ENCODE data around the gene TNFSF13B.
"Not testable (repeated sequence)": the region's sequence is repeated elsewhere in the genome, so short reads cannot be mapped to it uniquely, and the experiment has no call there.

TNFSF13B gene

DNA sequence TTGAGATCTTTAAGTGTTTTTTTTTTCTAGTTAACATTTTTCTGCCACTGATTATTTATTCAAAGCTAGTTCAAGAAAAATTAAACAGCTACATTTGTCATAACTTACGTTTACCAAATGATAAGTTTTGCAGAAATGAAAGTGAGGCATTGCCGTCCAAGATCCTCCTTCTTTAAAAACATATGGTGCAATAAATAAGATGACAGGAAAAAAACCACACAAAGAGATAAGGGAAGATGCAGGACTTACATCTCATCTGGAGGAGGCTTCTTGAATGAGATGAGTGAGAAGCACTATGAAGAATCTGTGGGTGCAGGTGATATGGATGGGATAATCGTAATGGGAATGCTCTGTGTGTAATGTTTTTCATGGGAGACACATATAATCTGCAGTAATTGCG is 12.4 kb downstream of the TNFSF13B start:
- no peak for DNase-seq (ENCODE audit: low read depth in 3 of 3, low spot score in 1 of 3)

DNA sequence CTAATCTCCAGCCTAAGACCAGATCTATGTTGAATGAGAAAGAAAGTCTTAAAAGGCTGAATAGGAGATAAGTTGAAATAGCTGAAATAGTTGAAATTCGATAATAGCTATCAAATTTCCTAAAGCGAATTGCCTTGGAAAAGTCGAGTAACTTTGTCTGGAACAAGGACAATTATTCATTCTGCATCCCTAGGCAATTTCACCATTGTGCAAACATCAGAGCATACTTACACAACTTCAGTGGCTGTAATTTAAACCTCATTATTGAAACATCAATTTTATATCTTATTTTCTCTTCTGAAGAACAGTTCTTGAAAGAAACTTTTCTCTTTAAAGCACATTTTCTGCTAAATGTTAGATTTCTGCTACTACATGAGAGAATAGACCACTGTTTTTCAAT is 13.6 kb downstream of the TNFSF13B start:
- no peak for DNase-seq (ENCODE audit: low read depth in 3 of 3, low spot score in 1 of 3)

DNA sequence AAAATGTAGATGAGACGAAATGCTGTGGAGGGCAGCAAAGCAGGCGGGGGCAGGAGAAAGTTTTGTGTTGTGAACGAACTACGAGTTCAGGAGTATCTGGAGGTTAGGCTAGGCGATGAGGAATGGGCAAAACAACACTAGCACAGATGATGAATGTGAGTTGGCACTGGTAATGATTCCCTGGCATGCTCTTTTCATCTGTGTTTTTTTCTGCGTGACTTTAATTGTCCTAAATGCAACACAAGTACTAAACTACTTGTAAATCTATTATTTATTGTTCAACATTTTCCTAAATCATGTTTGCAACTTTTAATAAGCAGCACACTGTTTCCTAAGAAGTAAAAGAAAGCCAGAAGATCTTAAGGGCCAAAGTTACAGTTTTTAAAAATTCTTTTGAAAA is 19.2 kb downstream of the TNFSF13B start:
- no peak for DNase-seq (ENCODE audit: low read depth in 3 of 3, low spot score in 1 of 3)

DNA sequence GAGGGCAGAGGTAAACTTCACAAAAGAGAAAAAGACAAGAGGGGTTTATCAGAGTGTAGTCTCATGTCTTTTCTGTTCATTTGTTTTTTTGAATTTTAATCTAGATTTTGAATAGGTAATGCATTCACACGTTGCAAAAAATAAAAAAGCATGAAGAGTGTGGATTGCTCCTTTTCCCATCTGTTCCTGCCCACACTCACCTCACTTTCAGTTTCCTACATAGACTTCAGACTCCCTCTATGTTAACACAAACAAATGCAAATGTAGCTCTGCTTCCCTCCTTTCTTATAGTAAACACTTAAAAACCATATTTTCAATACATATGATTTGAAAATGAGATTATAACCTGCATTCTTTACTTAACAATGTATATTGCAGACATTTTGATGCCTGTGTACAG is 20.3 kb downstream of the TNFSF13B start:
- DNase-seq (ENCODE audit: low read depth in 3 of 3, low spot score in 1 of 3): no peak

DNA sequence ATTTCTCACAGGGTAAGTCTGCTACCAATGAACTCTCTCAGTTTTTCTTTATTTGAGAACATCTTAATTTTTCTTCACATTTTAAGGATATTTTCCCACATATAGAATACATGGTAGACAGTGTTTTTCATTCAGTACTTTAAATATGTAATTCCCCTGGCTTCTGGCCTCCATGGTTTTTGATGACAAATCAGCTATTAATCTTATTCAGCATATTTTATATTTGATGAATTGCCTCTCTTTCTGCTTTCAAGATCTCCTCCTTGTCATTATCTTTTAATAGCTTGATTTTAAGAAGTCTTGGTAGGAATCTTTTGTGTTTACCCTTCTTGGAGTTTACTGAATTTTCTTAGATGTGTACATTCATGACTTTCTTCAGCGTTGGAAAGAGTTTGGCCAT is 27.6 kb downstream of the TNFSF13B start:
- no peak for DNase-seq (ENCODE audit: low read depth in 3 of 3, low spot score in 1 of 3)

DNA sequence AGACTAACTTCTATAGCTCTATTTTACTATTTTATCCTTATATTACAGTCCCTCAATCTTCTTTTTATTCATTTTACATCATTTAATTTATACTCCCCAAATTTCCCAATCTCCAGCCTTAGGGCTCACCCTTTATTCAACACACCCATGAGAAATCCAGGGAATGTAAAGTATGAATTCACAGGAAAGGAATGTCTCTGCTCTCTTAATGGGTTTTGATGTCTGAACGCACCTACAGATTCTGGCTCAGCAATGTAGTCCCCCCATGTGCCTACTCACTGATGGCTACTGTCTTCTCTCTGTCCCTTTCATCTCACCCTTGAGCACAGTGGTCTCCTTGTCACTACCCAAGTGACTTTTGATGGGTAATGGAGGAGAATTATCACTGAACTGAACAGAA is 32.8 kb downstream of the TNFSF13B start:
- DNase-seq (ENCODE audit: low read depth in 3 of 3, low spot score in 1 of 3): no peak

DNA sequence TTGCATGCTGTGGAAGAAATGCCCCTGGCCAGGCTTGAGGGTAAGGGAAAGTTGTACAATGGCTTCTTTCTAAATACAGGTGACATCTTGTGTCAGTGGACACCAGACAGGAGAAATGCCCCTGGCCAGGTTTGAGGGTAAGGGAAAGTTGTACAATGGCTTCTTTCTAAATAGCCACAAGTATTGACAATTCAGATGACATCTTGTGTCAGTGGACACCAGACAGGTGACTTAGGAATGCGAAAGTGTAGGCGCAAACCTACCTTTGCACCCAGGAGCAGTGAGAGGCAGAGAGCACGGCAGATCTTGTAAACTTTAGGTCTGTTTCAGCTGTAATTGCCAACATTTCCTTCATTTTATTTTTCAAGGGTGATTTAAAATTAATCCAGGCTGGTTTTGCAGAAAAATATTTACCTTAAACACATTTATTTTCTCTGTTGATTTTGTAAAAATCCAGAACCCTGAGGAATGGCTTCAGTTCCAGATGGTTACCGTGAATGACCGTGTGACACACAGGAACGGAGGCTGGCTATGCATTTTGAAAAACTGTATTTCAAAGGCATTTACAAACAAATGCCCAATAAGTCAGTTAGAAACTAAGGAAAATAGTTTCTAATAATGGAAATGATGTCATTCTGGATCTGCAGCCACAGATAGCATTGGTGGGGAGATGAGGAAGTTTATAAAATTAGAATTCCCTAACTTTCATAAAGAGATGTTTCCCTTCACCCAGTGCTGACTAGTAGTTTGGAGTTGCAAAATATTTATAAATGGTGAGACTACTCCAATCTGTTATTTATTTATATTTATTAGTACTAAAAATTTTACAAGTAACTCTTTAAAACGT is 34.9 kb downstream of the TNFSF13B start:
- DNase-seq (ENCODE audit: low read depth in 3 of 3, low spot score in 1 of 3): no peak

DNA sequence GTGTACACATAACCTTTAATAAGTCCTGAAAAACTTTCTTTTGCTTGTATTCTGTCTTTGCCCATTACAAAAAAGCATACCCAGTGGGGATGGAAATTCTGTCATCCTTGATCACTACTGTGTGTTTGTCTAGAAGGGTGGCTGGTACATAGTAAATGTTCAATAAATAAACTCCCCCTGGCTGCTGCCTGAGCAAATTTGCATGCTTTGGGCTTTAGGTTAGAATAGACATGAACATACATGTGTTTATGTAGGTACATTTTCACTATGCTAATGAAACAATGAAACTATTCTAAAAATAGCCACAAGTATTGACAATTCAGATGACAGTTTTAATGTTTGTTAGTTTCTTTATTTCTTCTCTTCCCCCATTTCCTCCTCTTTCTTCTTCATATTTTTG is 36.1 kb downstream of the TNFSF13B start:
- no peak for DNase-seq (ENCODE audit: low read depth in 3 of 3, low spot score in 1 of 3)

DNA sequence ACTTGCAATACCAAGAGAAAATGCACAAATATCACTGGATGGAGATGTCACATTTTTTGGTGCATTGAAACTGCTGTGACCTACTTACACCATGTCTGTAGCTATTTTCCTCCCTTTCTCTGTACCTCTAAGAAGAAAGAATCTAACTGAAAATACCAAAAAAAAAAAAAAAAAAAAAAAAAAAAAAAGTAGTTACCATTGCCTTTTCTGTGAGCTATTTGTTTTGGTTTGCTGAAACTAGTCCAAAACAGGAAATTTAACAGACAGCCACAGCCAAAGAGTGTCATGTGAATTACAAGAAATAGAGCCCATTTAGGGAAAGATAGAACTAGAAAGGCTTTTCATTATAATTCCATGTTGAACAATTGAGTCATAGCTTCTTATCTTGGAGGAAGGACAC is 37.3 kb downstream of the TNFSF13B start:
- DNase-seq (ENCODE audit: low read depth in 3 of 3, low spot score in 1 of 3): no peak

DNA sequence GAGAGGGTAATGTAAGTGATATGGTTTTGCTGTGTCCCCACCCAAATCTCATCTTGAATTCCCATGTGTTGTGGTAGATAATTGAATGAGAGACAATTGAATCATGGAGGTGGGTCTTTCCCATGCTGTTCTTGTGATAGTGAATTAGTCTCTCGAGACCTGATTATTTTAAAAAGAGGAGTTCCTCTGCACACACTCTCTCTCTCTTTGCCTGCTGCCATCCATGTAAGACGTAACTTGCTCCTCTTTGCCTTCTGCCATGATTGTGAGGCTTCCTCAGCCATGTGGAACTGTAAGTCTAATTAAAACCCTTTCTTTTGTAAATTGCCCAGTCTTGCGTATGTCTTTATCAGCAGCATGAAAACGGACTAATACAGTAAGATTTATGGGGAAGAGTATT is 42.1 kb downstream of the TNFSF13B start:
- DNase-seq (ENCODE audit: low read depth in 3 of 3, low spot score in 1 of 3): not testable (repeated sequence)

DNA sequence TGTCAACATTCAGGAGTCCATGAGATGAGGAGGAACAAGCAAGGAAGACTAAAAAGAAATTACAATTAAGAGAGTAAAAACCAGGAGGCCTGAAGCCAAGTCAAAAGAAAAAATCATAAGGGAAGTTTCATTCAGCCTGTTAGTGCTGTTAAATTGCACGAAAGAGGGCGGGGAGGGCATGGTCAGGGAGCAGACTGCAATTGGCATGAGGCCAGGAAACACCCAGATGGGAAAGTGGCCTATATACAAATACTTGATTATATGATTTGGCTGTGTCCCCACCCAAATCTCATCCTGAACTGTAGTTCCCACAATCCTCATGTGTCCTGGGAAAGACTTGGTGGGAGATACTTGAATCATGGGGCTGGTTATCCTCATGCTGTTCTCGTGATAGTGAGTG is 43.9 kb downstream of the TNFSF13B start:
- DNase-seq (ENCODE audit: low read depth in 3 of 3, low spot score in 1 of 3): no peak

DNA sequence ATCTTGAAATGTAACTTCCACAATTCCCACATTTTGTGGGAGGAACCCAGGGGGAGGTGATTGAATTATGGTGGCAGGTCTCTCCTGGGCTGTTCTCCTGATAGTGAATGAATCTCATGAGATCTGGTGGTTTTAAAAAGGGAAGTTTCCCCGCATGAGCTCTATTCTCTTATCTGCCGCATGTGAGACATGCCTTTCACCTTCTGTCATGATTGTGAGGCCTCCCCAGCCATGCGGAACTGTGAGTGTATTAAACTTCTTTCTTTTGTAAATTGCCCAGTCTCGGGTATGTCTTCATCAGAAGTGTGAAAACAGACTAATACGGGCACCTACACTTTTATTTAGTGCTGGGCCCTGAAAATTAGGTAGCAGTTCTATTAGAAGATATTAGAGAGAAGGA is 45.8 kb downstream of the TNFSF13B start:
- DNase-seq (ENCODE audit: low read depth in 3 of 3, low spot score in 1 of 3): no peak

DNA sequence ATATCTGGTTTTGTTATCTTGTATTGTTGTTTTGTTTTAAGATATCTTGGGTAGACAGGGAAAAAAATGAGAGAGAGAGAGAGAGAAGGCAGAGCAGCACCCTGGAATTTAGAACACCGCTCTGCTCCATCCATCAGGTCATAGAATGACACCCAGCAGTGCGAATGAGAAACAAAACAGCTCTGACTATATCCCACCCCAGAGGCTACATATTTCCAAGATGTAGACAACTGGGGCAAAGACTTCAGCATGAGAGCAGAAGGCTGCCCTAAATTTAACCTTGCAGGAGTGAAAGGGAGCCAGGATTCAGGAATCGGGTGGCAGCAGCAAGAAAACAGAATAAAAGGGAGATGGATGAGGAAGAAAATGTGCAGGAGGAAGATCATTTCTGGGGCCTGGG is 46.5 kb downstream of the TNFSF13B start:
- no peak for DNase-seq (ENCODE audit: low read depth in 3 of 3, low spot score in 1 of 3)

DNA sequence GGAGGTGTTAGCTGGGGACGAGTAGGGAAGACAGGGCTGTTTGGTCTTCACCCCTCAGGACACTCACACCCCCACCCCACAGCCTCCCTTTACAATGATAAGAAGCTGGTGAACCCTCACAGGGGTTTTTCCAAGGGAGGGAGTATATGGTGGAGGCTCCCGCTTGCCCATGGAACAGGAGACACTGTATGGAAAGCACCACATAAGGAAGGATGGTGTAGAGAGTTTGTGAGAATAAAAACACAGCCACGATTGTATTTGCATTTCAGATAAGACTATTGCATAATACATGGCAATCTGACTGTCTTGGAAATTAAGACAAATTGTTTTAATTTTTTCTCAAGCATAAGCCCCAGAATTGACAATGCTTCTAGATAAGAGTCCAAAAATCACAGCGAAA is 46.9 kb downstream of the TNFSF13B start:
- no peak for DNase-seq (ENCODE audit: low read depth in 3 of 3, low spot score in 1 of 3)

DNA sequence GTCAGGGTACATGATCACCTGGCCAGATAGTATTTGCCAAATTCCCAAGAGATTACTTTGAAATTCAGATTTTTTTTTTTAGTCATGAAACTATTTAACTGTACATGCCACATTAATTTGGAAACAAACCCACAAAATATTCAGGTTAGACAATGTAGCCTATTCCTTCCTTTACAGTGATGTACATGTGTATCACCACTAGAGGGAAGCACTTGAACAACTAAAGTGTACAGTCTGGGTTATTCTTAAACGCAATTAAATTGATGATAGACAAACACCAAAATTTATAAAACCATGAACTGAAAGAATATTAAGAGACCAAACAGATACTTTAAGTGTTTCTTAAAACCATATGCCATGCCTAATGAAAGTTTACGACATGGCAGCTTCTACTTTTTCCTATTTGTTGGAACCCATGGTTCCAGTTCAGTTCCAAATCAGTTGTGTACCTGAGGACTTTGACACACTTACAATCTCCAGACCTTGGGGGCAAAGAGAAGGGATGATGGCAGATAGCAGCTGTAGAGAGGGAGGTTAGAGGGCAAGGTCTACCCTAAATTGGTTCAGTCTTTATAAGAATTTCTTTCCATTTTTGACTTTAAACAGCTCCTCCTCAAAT is 52.8 kb downstream of the TNFSF13B start:
- no peak for DNase-seq (ENCODE audit: low read depth in 3 of 3, low spot score in 1 of 3)

DNA sequence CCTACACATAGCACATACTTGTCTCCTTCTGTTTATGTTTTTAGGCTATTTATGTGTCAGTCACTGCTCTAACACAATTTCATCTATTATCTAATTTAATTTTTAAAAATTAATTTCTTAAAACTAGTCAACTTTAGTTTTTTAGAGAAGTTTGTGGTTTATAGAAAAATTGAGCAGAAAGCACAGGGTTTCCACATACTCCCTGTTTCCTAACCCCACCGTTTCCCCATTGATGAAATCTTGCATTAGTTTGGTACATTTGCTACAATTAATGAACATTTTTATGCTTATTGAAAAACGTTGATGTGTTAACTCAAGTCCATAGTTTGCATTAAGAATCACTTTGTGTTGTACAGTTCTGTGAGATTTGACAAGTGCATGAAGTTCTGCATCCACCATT is 53.5 kb downstream of the TNFSF13B start:
- no peak for DNase-seq (ENCODE audit: low read depth in 3 of 3, low spot score in 1 of 3)

DNA sequence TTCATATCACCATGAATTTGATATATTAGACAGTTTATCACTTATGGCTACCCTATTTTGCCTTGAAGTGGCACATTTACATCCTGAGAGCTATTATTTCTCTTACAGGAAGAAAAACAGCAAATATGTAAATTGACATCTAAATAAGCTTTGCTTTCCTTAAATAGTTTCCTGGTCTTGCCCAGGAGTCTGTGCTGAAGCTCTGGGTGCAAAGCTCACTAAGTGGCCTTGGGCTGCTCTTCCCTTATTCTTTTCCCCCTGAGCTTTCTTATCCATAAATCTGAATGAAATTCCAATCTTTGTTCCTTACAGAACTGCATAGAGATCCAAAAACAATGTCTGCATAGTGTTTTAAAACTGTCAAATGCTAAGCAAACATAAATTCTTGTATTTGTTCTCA is 56.3 kb downstream of the TNFSF13B start:
- no peak for DNase-seq (ENCODE audit: low read depth in 3 of 3, low spot score in 1 of 3)

DNA sequence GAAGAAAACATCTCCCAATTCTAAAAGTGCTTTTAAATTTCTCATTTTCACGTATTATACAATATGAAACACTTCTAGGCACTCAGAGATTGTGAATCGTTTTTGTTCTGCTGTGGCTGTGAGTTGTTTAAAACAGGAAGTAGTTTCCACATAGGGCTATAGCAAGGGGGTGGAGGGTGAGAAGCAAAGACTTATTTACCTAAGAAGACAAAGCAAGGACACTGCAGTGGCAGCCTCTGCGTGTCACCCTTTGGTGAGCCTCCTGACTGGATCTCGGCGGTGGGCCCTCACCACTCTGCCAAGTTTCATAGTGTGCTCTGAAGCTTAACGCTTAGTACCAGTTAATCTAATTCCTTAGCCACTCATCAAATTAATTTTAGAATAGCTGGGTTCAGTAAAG is 56.8 kb downstream of the TNFSF13B start:
- DNase-seq (ENCODE audit: low read depth in 3 of 3, low spot score in 1 of 3): no peak

DNA sequence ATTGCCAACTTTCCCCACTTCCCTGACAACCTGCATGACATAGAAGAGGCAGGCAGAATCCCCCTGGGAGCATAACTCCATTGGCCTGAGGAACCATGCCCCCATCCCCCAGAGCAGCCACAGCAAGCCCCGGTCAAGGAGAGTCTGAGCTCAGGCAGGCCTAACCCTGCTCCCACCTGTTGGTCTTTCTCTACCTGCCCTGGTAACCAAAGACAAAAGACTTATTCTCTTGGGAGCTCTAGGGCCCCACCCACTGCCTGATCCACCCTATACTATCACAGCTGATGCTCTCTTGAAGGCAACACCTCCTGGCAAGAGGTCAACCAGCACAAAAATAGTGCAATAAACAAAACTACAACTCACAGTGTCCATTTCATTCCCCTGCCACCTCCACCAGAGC is 59.3 kb downstream of the TNFSF13B start:
- no peak for DNase-seq (ENCODE audit: low read depth in 3 of 3, low spot score in 1 of 3)

DNA sequence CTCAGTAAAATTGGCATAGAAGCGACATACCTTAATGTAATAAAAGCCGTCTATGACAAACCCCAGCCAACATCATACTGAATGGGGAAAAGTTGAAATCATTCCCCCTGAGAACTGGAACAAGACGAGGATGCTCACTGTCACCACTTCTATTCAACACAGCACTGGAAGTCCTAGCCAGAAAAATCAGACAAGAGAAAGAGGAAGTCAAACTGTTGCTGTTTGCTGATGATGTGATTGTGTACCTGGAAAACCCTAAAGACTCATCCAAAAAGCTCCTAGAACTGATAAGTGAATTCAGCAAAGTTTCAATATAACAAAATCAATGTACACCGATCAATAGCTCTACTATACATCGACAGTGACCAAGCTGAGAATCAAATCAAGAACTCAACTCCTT is 63.3 kb downstream of the TNFSF13B start:
- DNase-seq (ENCODE audit: low read depth in 3 of 3, low spot score in 1 of 3): no peak

DNA sequence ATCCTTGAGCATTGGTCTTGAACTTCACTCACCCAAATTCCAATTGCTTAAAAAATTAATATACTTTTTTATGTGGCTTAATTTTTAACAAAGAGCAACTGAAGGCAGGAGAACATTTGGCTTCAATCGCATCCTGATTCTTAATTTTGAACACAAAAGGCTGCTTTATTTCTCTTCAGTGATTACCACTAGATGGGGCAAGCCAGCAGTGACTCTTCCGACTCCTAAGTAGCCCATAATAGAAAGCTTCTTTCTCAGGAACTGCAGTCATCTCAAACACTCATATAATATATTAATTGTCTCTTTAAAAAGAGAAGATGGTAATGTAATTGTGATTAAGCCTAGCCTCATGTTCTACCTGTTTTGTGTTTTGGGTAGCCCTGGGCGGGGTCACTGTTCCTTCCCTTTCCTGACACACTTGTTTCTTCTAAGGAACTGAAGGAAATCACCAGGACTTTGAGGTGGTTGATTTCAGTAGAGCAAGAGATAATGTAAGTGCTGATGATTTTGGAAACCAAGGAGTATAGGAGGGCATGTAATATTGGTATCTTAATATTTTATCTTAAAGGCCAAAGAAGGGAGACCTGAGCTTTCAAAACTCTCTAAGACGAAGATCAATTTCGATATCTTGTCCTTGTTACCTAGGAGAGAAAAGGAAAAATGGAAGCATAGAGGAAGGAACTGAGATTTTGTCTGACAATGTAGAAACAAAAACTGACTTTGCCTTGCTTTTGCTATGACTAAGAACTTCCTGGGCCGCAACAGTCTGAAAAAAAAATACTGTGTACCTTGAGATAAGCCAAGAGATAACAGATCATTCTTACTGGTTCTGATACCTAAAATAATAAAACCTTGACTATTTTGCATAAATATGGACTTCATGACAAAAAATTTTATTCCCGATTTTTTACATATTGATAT is 73.1 kb downstream of the TNFSF13B start:
- DNase-seq (ENCODE audit: low read depth in 3 of 3, low spot score in 1 of 3): no peak

DNA sequence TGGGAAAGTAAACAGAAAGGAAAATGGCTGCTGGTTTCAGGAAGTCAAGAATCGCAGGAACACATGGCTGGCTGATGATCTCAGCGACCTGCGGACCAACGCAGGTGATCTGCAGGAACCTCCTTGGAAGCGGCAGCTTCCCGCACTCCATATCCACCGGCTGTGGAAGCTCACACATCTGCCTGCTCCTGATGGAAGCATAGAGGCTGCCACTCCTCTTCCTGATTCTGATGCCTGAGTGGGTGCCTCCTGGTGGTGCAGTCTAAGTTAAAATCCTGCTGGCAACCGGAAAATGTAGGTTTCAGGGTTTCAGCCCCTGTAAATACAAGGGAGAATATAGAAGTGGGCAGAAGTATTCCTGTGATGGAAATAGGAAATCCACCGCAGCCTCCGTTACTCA is 75.5 kb downstream of the TNFSF13B start:
- DNase-seq (ENCODE audit: low read depth in 3 of 3, low spot score in 1 of 3): no peak
